Ovary (tissue), 3 donors: ENCODE results near the gene PAK1.

Source experiments
- POLR2A ChIP-seq: fragments of 450-650 bp; IDR thresholded peaks from one replicate; pipeline ENCODE4 v1.6.1; 2017; ENCODE audit warnings: antibody characterized with exemption, mild to moderate bottlenecking, moderate library complexity
- TF ChIP-seq, protein P1 (sequence below), 3 donors: fragments of 450-650 bp in 2 of 3; fragments of 200-600 bp in 1 of 3; IDR thresholded peaks; one replicate each; pipeline versions ENCODE4 v1.5.1 to v1.8.0; 2016 to 2022; ENCODE audit warnings: antibody characterized with exemption in 3 of 3, mild to moderate bottlenecking in 1 of 3
- donor health status: DM: no; HTN: no; CAD: no.

DNA sequence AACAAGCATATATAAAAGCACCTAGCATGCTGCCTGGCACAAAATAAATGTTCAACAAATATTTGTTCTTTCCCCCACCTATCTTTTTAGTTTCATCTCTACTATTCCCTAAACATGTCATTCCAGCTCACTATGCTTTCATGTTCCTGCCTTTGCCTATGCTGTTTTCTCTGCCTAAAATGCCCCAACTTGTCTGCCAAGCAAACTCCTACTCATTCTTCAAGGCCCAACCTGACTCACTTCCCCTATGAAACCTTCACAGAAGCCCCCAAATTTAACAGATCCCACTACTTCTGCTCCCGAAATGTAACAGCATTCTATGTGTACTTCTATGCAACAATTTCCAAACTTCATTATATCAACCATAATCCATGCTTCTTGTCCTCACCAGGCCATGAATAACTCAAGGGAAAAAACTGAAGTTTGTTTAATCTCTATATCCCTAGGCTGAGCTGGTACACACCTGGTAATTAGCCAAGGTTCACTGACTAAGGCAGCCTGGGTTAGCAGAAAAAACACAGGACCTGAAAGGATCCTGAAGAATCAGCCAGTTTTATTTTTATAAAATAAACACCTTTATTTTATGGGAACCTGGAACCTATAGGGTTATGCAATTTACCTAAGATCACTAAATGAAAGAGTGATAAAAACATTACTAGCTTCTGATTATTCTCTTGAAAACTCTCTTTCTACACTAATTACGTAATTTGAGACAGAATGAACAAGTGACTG, 72.2 kb downstream of the PAK1 start:
- TF ChIP-seq, protein P1, sequence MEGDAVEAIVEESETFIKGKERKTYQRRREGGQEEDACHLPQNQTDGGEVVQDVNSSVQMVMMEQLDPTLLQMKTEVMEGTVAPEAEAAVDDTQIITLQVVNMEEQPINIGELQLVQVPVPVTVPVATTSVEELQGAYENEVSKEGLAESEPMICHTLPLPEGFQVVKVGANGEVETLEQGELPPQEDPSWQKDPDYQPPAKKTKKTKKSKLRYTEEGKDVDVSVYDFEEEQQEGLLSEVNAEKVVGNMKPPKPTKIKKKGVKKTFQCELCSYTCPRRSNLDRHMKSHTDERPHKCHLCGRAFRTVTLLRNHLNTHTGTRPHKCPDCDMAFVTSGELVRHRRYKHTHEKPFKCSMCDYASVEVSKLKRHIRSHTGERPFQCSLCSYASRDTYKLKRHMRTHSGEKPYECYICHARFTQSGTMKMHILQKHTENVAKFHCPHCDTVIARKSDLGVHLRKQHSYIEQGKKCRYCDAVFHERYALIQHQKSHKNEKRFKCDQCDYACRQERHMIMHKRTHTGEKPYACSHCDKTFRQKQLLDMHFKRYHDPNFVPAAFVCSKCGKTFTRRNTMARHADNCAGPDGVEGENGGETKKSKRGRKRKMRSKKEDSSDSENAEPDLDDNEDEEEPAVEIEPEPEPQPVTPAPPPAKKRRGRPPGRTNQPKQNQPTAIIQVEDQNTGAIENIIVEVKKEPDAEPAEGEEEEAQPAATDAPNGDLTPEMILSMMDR (IDR thresholded peaks at IDR 0.05): no peak
- no peak for TF ChIP-seq POLR2A
